SKM-1 (cell line): ENCODE data around the gene GLS.

Source experiments
- DNase-seq: peaks from one replicate; lab custom pipeline; 2025; ENCODE audit not compliant: unreplicated experiment; lab: John Stamatoyannopoulos, UW

Gene GLS

GRCh38 chr2:191012346-191012745 is 131.7 kb downstream of the GLS start:
- no peak for DNase-seq

DNA sequence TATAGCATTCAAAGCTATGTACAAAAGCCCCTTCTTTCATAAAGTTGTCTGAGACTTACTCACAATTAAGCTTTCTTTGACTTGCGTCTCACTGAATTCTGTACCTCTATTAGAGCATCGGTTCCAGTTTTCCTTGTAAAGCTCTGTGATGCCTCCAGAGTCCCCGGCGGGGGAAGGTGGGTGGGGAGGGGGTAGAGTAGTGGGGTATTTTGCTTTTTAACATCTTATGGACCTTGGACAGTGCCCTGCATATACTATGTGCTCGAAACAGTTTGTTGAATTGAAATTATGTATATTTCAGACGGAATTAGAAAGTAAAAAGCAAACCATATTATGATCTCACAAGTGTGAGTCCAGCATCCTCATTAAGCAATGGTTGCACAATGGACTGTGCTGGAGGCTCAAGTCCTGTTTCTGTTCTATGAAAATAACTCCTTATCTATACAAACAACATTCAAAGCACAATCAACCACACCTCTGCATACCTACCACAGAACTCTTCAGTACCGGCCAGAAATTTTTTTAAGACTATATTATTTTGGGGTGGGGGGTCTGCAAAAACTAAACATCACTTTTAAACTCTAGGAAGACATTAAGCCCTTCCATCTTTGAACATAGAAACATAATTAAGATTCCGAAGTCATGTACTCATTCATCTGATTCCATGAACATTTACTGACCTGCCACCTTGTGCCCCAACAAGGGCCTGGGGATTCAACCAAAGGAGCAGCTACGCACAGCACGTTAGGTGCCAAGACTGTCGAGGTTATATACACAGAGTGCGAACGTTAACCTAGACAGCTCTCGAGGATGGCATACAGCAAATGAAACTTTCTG is 132.4 kb downstream of the GLS start:
- no peak for DNase-seq

- DNase-seq, result no peak
Measured at GRCh38 chr2:191013682-191013931, 133.0 kb downstream of the GLS start.

- peak; percentile 77 for DNase-seq
Measured at GRCh38 chr2:191013932-191014652, 133.5 kb downstream of the GLS start, which contains the start of gene STAT1. TSS of gene STAT1 (minus strand) at chr2:191014171. CDS start at chr2:191010003, 4,168 bp downstream.

DNA sequence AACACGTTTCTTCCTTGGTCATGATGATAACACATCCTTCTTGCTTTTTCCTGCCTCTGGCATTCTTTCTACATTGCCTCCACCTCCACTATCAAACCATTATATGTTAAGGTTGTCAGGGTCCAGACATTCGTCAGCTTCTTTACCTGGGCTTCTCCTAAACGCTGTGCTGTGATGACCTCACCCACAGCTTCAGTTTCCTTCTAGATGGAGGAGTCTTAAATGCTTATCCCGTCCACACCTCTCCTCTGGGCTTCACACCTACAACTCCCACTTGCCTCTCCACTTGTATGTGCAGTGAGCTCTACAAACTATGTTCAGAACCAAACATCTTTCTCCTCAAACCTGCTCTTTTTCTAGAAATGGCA is 134.0 kb downstream of the GLS start:
- DNase-seq, result no peak
